ENCODE results near the gene LATS1. TPM values are rescaled to one million over a fixed set of nuclear protein-coding genes. Genes with fewer than 3 reads are reported as not detected.
"Not testable (repeated sequence)": the region's sequence is repeated elsewhere in the genome, so short reads cannot be mapped to it uniquely, and the experiment has no call there.

Gene LATS1
- total RNA-seq, result 46.2 TPM

GRCh38 chr6:149717588-149718458, at the start of gene LATS1:
Gene LATS1 (minus strand): TSS chr6:149718101. CDS start chr6:149702126, 15,975 bp downstream.
- peak; percentile 92 for DNase-seq (ENCODE audit: low spot score)

GRCh38 chr6:149766156-149766769, 48.4 kb upstream of the LATS1 start:
- DNase-seq (ENCODE audit: low spot score), result no peak

- no peak for DNase-seq (ENCODE audit: low spot score)
Observed at GRCh38 chr6:149763866-149764265, 46.0 kb upstream of the LATS1 start.

GRCh38 chr6:149761438-149761837, 43.5 kb upstream of the LATS1 start:
- DNase-seq (ENCODE audit: low spot score), result no peak

GRCh38 chr6:149756261-149756636, 38.3 kb upstream of the LATS1 start:
- DNase-seq (ENCODE audit: low spot score), result no peak

- no peak for DNase-seq (ENCODE audit: low spot score)
Observed at GRCh38 chr6:149755300-149756260, 37.7 kb upstream of the LATS1 start.

- no peak for DNase-seq (ENCODE audit: low spot score)
Observed at GRCh38 chr6:149754548-149754947, 36.6 kb upstream of the LATS1 start.

GRCh38 chr6:149753374-149753637, 35.4 kb upstream of the LATS1 start:
- not testable (repeated sequence) for DNase-seq (ENCODE audit: low spot score)

GRCh38 chr6:149752600-149753373, 34.9 kb upstream of the LATS1 start:
- DNase-seq (ENCODE audit: low spot score), result no peak

GRCh38 chr6:149751920-149752319, 34.0 kb upstream of the LATS1 start:
- not testable (repeated sequence) for DNase-seq (ENCODE audit: low spot score)

- no peak for DNase-seq (ENCODE audit: low spot score)
Observed at GRCh38 chr6:149751239-149751638, 33.3 kb upstream of the LATS1 start.

- peak; percentile 52 for DNase-seq (ENCODE audit: low spot score)
Observed at GRCh38 chr6:149750136-149750609, 32.3 kb upstream of the LATS1 start.

GRCh38 chr6:149749594-149750135, 31.8 kb upstream of the LATS1 start, which contains the start of gene PCMT1:
Gene PCMT1 (plus strand): TSS chr6:149749741. CDS start chr6:149749902, 161 bp downstream.
- peak; percentile 88 for DNase-seq (ENCODE audit: low spot score)

GRCh38 chr6:149749082-149749593, 31.2 kb upstream of the LATS1 start:
- DNase-seq (ENCODE audit: low spot score), result not testable (repeated sequence)

GRCh38 chr6:149746147-149746946, 28.4 kb upstream of the LATS1 start, which contains the start of gene NUP43:
Gene NUP43 (minus strand): TSS chr6:149746529. CDS start chr6:149746495, 34 bp downstream.
- peak; percentile 95 for DNase-seq (ENCODE audit: low spot score)

GRCh38 chr6:149745252-149745651, 27.4 kb upstream of the LATS1 start:
- not testable (repeated sequence) for DNase-seq (ENCODE audit: low spot score)

GRCh38 chr6:149734915-149735314, 17.0 kb upstream of the LATS1 start:
- no peak for DNase-seq (ENCODE audit: low spot score)

GRCh38 chr6:149733089-149733720, 15.3 kb upstream of the LATS1 start:
- no peak for DNase-seq (ENCODE audit: low spot score)

GRCh38 chr6:149729824-149730223, 11.9 kb upstream of the LATS1 start:
- no peak for DNase-seq (ENCODE audit: low spot score)
